HepG2 (cell line): ENCODE measurements around the gene FAM241B. TPM values are rescaled to one million over a fixed set of nuclear protein-coding genes. Genes with fewer than 3 reads are reported as not detected.

Experiments used
- ATAC-seq: fragments of 200-7000 bp; cut with Tn5 transposase; 3 replicates; pipeline ENCODE4 v1.9.1; 2020; ENCODE audit warnings: mild to moderate bottlenecking, moderate library complexity
- BruUV-seq: library from RNA; stranded (reverse); fragments of 400-500 nt; replicated peaks from 2 replicates; lab custom pipeline; 2021; lab: Mats Ljungman, UMichigan
- CTCF ChIA-PET: fragments of 300-600 bp; formaldehyde crosslinking; extraction: SDS; loops from one replicate; lab custom pipeline; 2021; ENCODE audit warnings: low total read pairs, inconsistent platforms, low intra/inter-chr PET ratio; lab: Yijun Ruan, JAX
- POLR2A ChIA-PET: fragments of 350-600 bp; sonication (Branson Sonifier 250); formaldehyde crosslinking; loops from one replicate; lab custom pipeline; 2020; ENCODE audit warnings: antibody characterized with exemption, inconsistent platforms; lab: Yijun Ruan, JAX
- DNase-seq: peaks from one replicate; pipeline ENCODE4 v3.0.0-alpha.2; 2015; ENCODE audit warnings: low spot score
- FAIRE-seq: peaks from 3 replicates; lab custom pipeline; 2011; peaks lifted over from hg19 to GRCh38; lab: Jason Lieb, UNC
- H2AFZ ChIP-seq: one replicate; pipeline ENCODE4 v1.6.1; 2011; ENCODE audit warnings: low read length, inconsistent platforms
- H3K27ac ChIP-seq: fragments of 300-600 bp; 3 replicates; pipeline ENCODE4 v1.8.0; 2011; ENCODE audit warnings: mixed run types, mild to moderate bottlenecking, mixed read lengths, low read length, inconsistent platforms; ENCODE audit not compliant: insufficient read depth; ENCODE audit errors: extremely low read length
- H3K27me3 ChIP-seq, 2 experiments: fragments of 200-600 bp in 1 of 2; 2 replicates in 1 of 2; 3 replicates in 1 of 2; pipeline versions ENCODE4 v1.6.0 to v1.8.0; 2011; ENCODE audit warnings: low read length in 2 of 2, mild to moderate bottlenecking in 2 of 2, moderate library complexity in 2 of 2, inconsistent platforms in 1 of 2; ENCODE audit not compliant: insufficient read depth in 2 of 2, control insufficient read depth in 1 of 2
- H3K36me3 ChIP-seq, 2 experiments: fragments of 200-600 bp in 1 of 2; replicated peaks in 1 of 2; 2 replicates in 1 of 2; 3 replicates in 1 of 2; pipeline versions ENCODE4 v1.5.1 to v1.8.0; 2011; ENCODE audit warnings: low read length in 2 of 2, inconsistent platforms in 1 of 2; ENCODE audit not compliant: insufficient read depth in 2 of 2, control insufficient read depth in 1 of 2
- H3K4me1 ChIP-seq: 2 replicates; pipeline ENCODE4 v1.5.1; 2012; ENCODE audit warnings: low read length, inconsistent platforms; ENCODE audit not compliant: insufficient read depth
- H3K4me2 ChIP-seq: 2 replicates; pipeline ENCODE4 v1.6.0; 2011; ENCODE audit warnings: low read depth, low read length, inconsistent platforms
- H3K4me3 ChIP-seq, 3 experiments: fragments of 200-600 bp in 1 of 3; sonication (generic), shearing (Covaris generic) in 1 of 3; replicated peaks in 1 of 3; 2 replicates each; pipeline ENCODE4 v1.5.1; 2011 to 2016; ENCODE audit warnings: low read length in 3 of 3, inconsistent platforms in 2 of 3, low read depth in 2 of 3, mild to moderate bottlenecking in 2 of 3, control low read depth in 1 of 3, mixed read lengths in 1 of 3; ENCODE audit not compliant: insufficient read depth in 1 of 3
- H3K79me2 ChIP-seq: one replicate; pipeline ENCODE4 v1.6.1; 2011; ENCODE audit warnings: low read length, inconsistent platforms; ENCODE audit not compliant: insufficient read depth
- H3K9ac ChIP-seq: 2 replicates; pipeline ENCODE4 v1.6.0; 2011; ENCODE audit warnings: mild to moderate bottlenecking, low read depth, low read length, inconsistent platforms; ENCODE audit not compliant: insufficient read depth
- H3K9me3 ChIP-seq: 2 replicates; pipeline ENCODE4 v1.5.1; 2012; ENCODE audit warnings: mild to moderate bottlenecking, low read length
- H4K20me1 ChIP-seq: 2 replicates; pipeline ENCODE4 v1.6.0; 2011; ENCODE audit warnings: inconsistent platforms, mild to moderate bottlenecking, low read length, moderate library complexity; ENCODE audit not compliant: insufficient read depth
- ELF1 ChIP-seq: sonication (generic); formaldehyde crosslinking; IDR thresholded peaks from 2 replicates; pipeline ENCODE4 v1.4.0; 2020; ENCODE audit warnings: missing genetic modification reagents
- HOXA7 ChIP-seq: sonication (generic); formaldehyde crosslinking; IDR thresholded peaks from 2 replicates; pipeline ENCODE4 v1.8.1; 2022; ENCODE audit warnings: mild to moderate bottlenecking, missing genetic modification reagents, moderate library complexity
- MAFF ChIP-seq: IDR thresholded peaks from 2 replicates; pipeline ENCODE4 v1.6.1; 2011; ENCODE audit warnings: low read depth, low read length, improper control_type of control experiment
- MED1 ChIP-seq: sonication (generic); formaldehyde crosslinking; IDR thresholded peaks from 2 replicates; pipeline ENCODE4 v1.4.0; 2020; ENCODE audit warnings: missing genetic modification reagents
- SCMH1 ChIP-seq: sonication (generic); formaldehyde crosslinking; IDR thresholded peaks from 2 replicates; pipeline ENCODE4 v1.9.0; 2021; ENCODE audit warnings: missing genetic modification reagents, mild to moderate bottlenecking, borderline replicate concordance
- U2AF2 ChIP-seq: fragments of 200-400 bp; formaldehyde crosslinking; IDR thresholded peaks from 2 replicates; pipeline ENCODE4 v1.6.1; 2017; ENCODE audit warnings: low read depth, mild to moderate bottlenecking, low read length
- ZFP1 ChIP-seq: IDR thresholded peaks from 2 replicates; pipeline ENCODE4 v1.6.1; 2016
- ZNF552 ChIP-seq: sonication (generic); formaldehyde crosslinking; IDR thresholded peaks from 2 replicates; pipeline ENCODE4 v1.9.0; 2022; ENCODE audit warnings: missing genetic modification reagents, mild to moderate bottlenecking, borderline replicate concordance
- WGBS: methylation state at CpG from one replicate; pipeline ENCODE4 v1.1.6; 2017; ENCODE audit warnings: low lambda C conversion rate; 5-methylcytosine and 5-hydroxymethylcytosine counted together
- in situ Hi-C: cut with HindIII; loops from 2 replicates; pipeline ENCODE4 v1.10.0; 2017; ENCODE audit warnings: low pct_unique_long_range_greater_than_20kb; ENCODE audit not compliant: extremely low pct_ligation_motif_present
- intact Hi-C: fragments of 100-400 bp; cut with micrococcal nuclease; formaldehyde crosslinking; loops from one replicate; pipeline ENCODE4 v1.10.0; 2022; ENCODE audit not compliant: unreplicated experiment
- polyA plus RNA-seq, 8 experiments: library from polyadenylated mRNA; depleted of rRNA in 3 of 8; stranded (reverse) in 7 of 8; unstranded in 1 of 8; fragments of >200 nt; fragmentation: Illumina TruSeq in 4 of 8; extraction: Trizol in 4 of 8; gene quantifications; 2 replicates each; pipeline versions ENCODE4 v1.2.1 to v1.2.3, GENCODE V29; 2011 to 2016; ENCODE audit warnings: low read depth in 4 of 8, missing spikeins in 1 of 8, mixed read lengths in 1 of 8; ENCODE audit not compliant: insufficient read depth in 1 of 8
- total RNA-seq, 5 experiments: library from RNA; depleted of rRNA; stranded (reverse); fragments of >200 nt; fragmentation: Illumina TruSeq; extraction: Trizol; gene quantifications; 2 replicates each; pipeline ENCODE4 v1.2.3, GENCODE V29; 2016; ENCODE audit warnings: low read depth in 1 of 5
- TF ChIP-seq, protein P1 (sequence below): sonication (generic); formaldehyde crosslinking; IDR thresholded peaks from 2 replicates; pipeline ENCODE4 v1.8.0; 2022; ENCODE audit warnings: mild to moderate bottlenecking, missing genetic modification reagents

Gene FAM241B
- total and polyA plus RNA-seq, 2 of the 13 experiments (the other 11 are each of a cell fraction or from before 2014, with no cell fraction given) = 1.9 to 4.0 TPM

DNA sequence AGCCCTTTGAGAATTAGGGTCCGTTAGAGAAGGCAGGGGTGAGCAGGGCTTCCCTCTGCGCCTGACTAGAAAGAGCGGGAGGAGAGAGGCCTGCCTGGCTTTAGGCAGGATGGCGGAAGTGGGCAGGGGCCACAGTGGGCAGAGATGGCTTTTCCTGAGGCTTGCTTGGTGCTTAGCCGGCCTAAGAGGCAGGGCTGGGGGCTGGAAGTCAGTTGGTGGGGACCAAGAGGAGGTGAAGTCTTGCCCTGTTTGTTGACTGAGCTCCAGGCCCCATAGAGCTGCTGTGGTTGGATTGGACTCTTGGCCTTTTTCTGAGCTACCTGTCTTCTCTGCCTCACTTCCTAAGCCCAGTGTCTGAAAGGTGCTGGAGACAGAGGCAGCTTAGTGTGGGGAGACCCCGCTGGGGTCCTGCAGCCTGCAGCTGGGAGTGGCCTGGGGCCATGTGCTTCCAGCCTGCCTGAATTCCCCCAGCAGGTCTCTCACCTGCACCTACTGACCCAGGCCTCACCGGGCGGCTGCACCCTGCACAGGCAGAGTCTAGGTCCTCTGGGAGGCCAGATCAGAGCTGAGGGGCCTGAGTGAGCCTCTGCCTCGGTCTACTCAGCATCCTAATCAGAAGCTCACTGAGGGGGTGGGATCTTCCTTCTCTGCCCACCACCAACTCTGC, 4.8 kb downstream of the FAM241B start:
- H3K9ac ChIP-seq = no peak overlapping the region
- DNase-seq = no peak
- no peak for ATAC-seq
- H3K36me3 ChIP-seq = no peaks in the 10 kb centered on the region
- H3K4me3 ChIP-seq = no peak overlapping the region
- no peak overlapping the region for H3K27ac ChIP-seq
- whole genome bisulfite sequencing = 53% methylated on average over 5 of the region's 9 CpGs
- intact Hi-C loops (no loop called here), in situ Hi-C loops (loop anchor here (5.0 kb wide), 2 partner anchors 118 to 228 kb away; no protein-coding TSS in a partner anchor)
- ChIA-PET POLR2A (no interaction called here), CTCF (no interaction called here)
- no peak overlapping the region for H2AFZ ChIP-seq
- BruUV-seq = no TSS peak
- no peaks in the 10 kb centered on the region for H3K79me2 ChIP-seq
- H3K9me3 ChIP-seq = no peaks in the 10 kb centered on the region
- H4K20me1 ChIP-seq = no peaks in the 10 kb centered on the region
- H3K27me3 ChIP-seq = no peaks in the 10 kb centered on the region; a peak in 1 of 5 replicates
- FAIRE-seq = no peak
- H3K4me2 ChIP-seq = no peak overlapping the region
- TF ChIP-seq U2AF2 (no peak), ZNF552 (CRISPR knock-in tag) (no peak), HOXA7 (no peak)
- no peaks in the 10 kb centered on the region for H3K4me1 ChIP-seq

DNA sequence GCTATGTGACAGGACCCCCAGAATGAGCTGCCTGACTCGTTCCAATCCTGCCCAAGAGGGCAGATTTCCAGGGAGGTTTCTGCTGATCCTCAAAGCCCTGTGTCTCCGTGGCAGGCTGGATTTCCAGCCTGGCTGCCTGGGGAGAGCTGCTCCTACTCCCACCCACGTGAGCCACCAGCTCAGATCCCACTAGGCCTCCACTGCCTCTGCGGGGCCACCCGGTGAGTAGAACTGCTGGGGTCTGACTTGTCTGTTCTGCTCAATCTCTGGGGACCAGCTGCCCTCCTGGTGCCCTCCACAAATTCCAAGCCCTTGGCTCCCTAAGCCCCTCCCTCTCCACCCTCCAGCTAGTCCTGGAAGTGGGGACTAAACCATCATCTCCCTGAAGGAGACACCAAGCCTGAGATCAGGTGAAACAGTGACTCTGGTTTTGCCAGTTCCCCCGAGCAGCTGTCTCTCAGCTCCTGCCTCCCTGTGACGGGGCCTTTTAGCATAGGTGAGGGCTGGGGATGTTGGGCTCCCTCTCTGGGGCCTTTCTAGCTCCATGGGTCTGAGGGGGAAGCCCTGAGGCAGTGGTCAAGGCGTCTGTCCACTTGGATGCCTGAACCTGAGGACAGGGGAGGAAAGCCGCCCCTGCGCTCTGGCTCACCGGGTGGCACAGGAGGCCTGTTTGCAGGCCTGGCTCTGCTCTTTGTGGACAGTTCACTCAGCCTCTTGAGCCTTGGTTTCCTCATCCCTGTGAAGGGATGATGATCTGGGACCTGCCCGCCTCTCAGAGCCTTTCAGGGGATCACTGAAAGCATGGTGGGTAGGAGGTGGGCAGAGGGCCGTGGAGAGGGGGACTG, 5.6 kb downstream of the FAM241B start:
- H3K27ac ChIP-seq = no peak overlapping the region
- DNase-seq (no peak), FAIRE-seq (no peak), ATAC-seq (no peak)
- no peaks in the 10 kb centered on the region for H3K4me1 ChIP-seq
- intact Hi-C loops (no loop called here), in situ Hi-C loops (loop anchor here (5.0 kb wide), 2 partner anchors 118 to 228 kb away; no protein-coding TSS in a partner anchor)
- no peak overlapping the region for H3K9ac ChIP-seq
- no TSS peak for BruUV-seq
- 50% methylated on average over 2 of the region's 13 CpGs for WGBS
- no peaks in the 10 kb centered on the region for H4K20me1 ChIP-seq
- POLR2A ChIA-PET = no interaction called here
- no peak overlapping the region for H2AFZ ChIP-seq
- H3K27me3 ChIP-seq = no peaks in the 10 kb centered on the region; a peak in 1 of 5 replicates
- TF ChIP-seq, protein P1, sequence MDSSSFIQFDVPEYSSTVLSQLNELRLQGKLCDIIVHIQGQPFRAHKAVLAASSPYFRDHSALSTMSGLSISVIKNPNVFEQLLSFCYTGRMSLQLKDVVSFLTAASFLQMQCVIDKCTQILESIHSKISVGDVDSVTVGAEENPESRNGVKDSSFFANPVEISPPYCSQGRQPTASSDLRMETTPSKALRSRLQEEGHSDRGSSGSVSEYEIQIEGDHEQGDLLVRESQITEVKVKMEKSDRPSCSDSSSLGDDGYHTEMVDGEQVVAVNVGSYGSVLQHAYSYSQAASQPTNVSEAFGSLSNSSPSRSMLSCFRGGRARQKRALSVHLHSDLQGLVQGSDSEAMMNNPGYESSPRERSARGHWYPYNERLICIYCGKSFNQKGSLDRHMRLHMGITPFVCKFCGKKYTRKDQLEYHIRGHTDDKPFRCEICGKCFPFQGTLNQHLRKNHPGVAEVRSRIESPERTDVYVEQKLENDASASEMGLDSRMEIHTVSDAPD (CRISPR knock-in tag) = no peak
- TF ChIP-seq ZFP1 (CRISPR knock-in tag) (no peak), MAFF (no peak), MED1 (CRISPR knock-in tag) (no peak), ELF1 (CRISPR knock-in tag) (no peak), SCMH1 (CRISPR knock-in tag) (no peak)
- no peaks in the 10 kb centered on the region for H3K79me2 ChIP-seq
- H3K4me3 ChIP-seq = no peak overlapping the region
- H3K4me2 ChIP-seq = no peak overlapping the region
- H3K9me3 ChIP-seq = no peaks in the 10 kb centered on the region
- CTCF ChIA-PET = interaction anchor here (0.8 kb wide), 1 partner anchor 227 kb away, joined by 3 read pairs; no protein-coding TSS in a partner anchor
- H3K36me3 ChIP-seq = no peaks in the 10 kb centered on the region
